A673 (cell line): Measurements from ENCODE around the gene KCNMA1. TPM values are rescaled to one million over a fixed set of nuclear protein-coding genes. Genes with fewer than 3 reads are reported as not detected.

Experiments used
- BruUV-seq: library from RNA; stranded (reverse); fragments of 400-500 nt; replicated peaks from 2 replicates; lab custom pipeline; 2021; lab: Mats Ljungman, UMichigan
- CTCF ChIA-PET: fragments of 300-600 bp; sonication (Branson Sonifier 250); formaldehyde crosslinking; loops from one replicate; lab custom pipeline; 2022; ENCODE audit warnings: antibody characterized with exemption; lab: Charles Lee
- POLR2A ChIA-PET: fragments of 300-600 bp; sonication (Branson Sonifier 250); formaldehyde crosslinking; loops from one replicate; lab custom pipeline; 2022; ENCODE audit warnings: antibody characterized with exemption; ENCODE audit not compliant: low non-redundant PET; lab: Charles Lee
- DNase-seq: peaks from one replicate; pipeline ENCODE4 v3.0.0-alpha.2; 2015; ENCODE audit warnings: low spot score
- H3K27ac ChIP-seq: fragments of 200-600 bp; sonication (generic); 2 replicates; pipeline ENCODE4 v1.5.1; 2016; ENCODE audit warnings: mixed run types, low read depth, mild to moderate bottlenecking, mixed read lengths, antibody characterized with exemption, low read length; ENCODE audit not compliant: poor library complexity, severe bottlenecking
- H3K27me3 ChIP-seq: fragments of 200-600 bp; sonication (generic); replicated peaks from 2 replicates; pipeline ENCODE4 v1.6.1; 2017; ENCODE audit warnings: mixed run types, low read depth, mild to moderate bottlenecking, mixed read lengths, antibody characterized with exemption, low read length; ENCODE audit not compliant: insufficient read depth, poor library complexity
- H3K36me3 ChIP-seq: fragments of 200-600 bp; sonication (generic); 2 replicates; pipeline ENCODE4 v1.6.1; 2016; ENCODE audit warnings: mixed run types, mild to moderate bottlenecking, mixed read lengths, antibody characterized with exemption, low read length; ENCODE audit not compliant: insufficient read depth, poor library complexity, severe bottlenecking
- H3K4me1 ChIP-seq: fragments of 200-600 bp; sonication (generic); 2 replicates; pipeline ENCODE4 v1.6.1; 2017; ENCODE audit warnings: mixed run types, mild to moderate bottlenecking, mixed read lengths, antibody characterized with exemption, low read length; ENCODE audit not compliant: insufficient read depth, poor library complexity, severe bottlenecking
- H3K4me3 ChIP-seq: fragments of 200-600 bp; sonication (generic); 2 replicates; pipeline ENCODE4 v1.5.1; 2016; ENCODE audit warnings: low read depth, mixed run types, mild to moderate bottlenecking, mixed read lengths, low read length; ENCODE audit not compliant: poor library complexity, severe bottlenecking
- H3K9me3 ChIP-seq: fragments of 200-600 bp; sonication (generic); 2 replicates; pipeline ENCODE4 v1.6.1; 2016; ENCODE audit warnings: mixed run types, low read depth, mild to moderate bottlenecking, mixed read lengths, antibody characterized with exemption, low read length; ENCODE audit not compliant: poor library complexity, severe bottlenecking
- EZH2 ChIP-seq: fragments of 200-600 bp; sonication (generic); IDR thresholded peaks from 2 replicates; pipeline ENCODE4 v1.6.1; 2017; ENCODE audit warnings: borderline replicate concordance, low read depth, mild to moderate bottlenecking, mixed read lengths, antibody characterized with exemption, low read length; ENCODE audit not compliant: poor library complexity, severe bottlenecking
- intact Hi-C: fragments of 100-400 bp; cut with micrococcal nuclease; formaldehyde crosslinking; loops from one replicate; pipeline ENCODE4 v1.10.0; 2022; ENCODE audit not compliant: unreplicated experiment
- total RNA-seq: library from RNA; stranded (reverse); gene quantifications from 2 replicates; pipeline ENCODE4 v1.2.3, GENCODE V29; 2021
- TF ChIP-seq, protein P1 (sequence below): fragments of 300-800, 200-600 bp; sonication (generic); conservative IDR thresholded peaks from 2 replicates; pipeline ENCODE4 v1.5.1; 2017; ENCODE audit warnings: low read depth, mild to moderate bottlenecking, antibody characterized with exemption, low read length, moderate library complexity, mixed read lengths

KCNMA1 gene
- total RNA-seq, 1 experiment from 2014 or later = 0.84 TPM

DNA sequence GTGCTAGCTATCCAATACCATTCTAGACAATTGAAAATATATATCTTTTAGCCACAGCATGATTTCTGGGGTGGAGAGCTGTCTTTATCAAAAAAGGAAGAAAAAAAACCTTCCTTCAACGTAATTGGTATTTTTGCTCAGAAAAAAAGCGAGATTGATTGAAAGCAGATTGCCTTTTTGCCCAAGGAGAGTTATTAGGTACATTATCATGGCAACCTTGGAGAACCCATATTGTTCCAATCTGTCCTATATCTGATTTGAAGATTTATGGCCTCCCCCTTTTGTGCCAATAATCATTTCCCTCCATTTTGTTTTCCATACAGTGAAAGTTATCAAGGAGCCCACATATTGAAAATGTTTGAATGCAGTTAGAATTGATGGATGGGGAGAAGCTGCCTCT, 544.5 kb downstream of the KCNMA1 start:
- CTCF ChIA-PET = no interaction called here
- no peak for DNase-seq
- Histone ChIP-seq H3K9me3 (no peaks in the 10 kb centered on the region), H3K4me1 (no peaks in the 10 kb centered on the region), H3K36me3 (no peaks in the 10 kb centered on the region), H3K4me3 (no peak overlapping the region), H3K27me3 (no peaks in the 10 kb centered on the region), H3K27ac (no peak overlapping the region)
- POLR2A ChIA-PET = no interaction called here
- intact Hi-C loops = no loop called here
- no TSS peak for BruUV-seq
- TF ChIP-seq, protein P1, sequence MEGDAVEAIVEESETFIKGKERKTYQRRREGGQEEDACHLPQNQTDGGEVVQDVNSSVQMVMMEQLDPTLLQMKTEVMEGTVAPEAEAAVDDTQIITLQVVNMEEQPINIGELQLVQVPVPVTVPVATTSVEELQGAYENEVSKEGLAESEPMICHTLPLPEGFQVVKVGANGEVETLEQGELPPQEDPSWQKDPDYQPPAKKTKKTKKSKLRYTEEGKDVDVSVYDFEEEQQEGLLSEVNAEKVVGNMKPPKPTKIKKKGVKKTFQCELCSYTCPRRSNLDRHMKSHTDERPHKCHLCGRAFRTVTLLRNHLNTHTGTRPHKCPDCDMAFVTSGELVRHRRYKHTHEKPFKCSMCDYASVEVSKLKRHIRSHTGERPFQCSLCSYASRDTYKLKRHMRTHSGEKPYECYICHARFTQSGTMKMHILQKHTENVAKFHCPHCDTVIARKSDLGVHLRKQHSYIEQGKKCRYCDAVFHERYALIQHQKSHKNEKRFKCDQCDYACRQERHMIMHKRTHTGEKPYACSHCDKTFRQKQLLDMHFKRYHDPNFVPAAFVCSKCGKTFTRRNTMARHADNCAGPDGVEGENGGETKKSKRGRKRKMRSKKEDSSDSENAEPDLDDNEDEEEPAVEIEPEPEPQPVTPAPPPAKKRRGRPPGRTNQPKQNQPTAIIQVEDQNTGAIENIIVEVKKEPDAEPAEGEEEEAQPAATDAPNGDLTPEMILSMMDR = no peak
- TF ChIP-seq EZH2 = no peak

DNA sequence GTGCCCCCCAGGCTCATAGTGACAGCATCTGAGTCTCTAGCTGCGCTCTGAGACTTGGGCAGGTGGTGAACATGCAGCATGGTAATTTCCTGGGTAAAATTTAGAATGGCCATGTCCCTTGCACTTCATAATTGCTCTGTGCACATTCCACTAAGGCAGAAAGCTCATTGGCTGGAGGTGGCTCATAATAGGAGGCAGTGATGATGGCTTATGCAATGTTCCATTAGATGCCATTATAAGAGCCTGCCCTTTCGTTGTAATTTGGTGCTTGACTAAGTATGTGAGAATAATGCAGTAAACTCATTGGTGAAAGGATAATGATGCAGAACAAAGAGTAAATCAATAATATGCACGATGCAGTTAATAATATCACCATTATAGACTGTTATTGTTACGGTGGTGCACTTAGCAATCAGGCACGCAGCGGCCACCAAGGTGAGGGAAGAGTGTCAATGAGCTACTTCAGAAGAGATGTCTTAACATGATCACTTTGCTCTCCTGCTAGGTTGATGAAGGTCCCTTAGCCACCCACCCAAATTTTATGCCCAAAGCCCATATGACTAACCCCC, 545.9 kb downstream of the KCNMA1 start:
- Histone ChIP-seq H3K27ac (no peak overlapping the region), H3K9me3 (no peaks in the 10 kb centered on the region), H3K4me3 (no peak overlapping the region), H3K36me3 (no peaks in the 10 kb centered on the region), H3K4me1 (no peaks in the 10 kb centered on the region), H3K27me3 (no peaks in the 10 kb centered on the region)
- ChIA-PET POLR2A (no interaction called here), CTCF (interaction anchor here (0.6 kb wide), 1 partner anchor 86 kb away, joined by 7 read pairs; no protein-coding TSS in a partner anchor)
- intact Hi-C loops = no loop called here
- no peak for DNase-seq
- no TSS peak for BruUV-seq
- no peak for TF ChIP-seq EZH2
- TF ChIP-seq, protein P1 = no peak

DNA sequence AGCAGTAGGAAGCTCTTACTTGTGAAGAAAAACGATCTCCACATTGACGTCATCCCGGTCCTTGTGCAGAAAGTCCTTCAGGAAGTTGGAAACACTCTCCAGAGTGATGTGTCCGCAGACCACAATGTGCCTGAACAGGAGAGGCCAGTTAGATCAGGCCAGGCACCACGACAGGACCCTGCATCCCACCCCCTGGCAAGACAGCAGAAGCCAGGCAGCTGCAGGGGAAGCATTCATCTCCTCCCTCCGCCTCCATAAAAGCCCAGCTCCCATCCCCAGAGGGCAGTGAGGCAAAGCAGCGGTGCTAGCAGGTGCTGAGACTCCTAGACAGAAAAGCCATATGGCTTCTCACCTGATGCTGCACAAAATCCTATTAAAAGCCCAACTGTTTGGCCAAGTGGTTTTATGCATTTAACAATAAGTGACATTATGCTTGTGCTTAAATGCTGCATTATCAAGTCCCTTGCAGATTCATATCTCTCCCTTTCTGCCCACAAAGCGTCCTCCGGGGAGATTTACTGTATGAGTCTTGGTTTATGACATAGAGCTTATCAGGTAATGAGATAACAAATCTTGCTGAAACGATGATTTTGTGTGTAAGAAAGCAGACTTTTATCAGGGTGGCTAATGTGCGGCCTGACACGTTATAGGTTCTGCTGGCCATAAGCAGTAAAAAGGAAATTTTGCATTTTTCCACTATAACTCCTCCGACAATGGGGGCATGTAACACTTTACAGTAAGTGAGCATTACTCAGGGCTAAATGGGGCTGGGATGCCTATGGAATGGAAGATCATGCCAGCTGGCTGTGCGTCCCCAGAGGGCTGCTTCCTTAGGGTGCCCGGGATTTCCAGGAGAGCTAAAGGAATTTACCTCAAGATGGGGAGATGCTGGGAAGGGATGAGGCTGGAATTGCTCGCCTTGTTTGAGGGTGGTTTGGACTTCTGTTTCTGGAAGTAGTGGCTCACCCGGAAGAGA, 546.9 kb downstream of the KCNMA1 start:
- POLR2A ChIA-PET = no interaction called here
- H3K4me1 ChIP-seq = no peaks in the 10 kb centered on the region
- DNase-seq = no peak
- H3K9me3 ChIP-seq = no peaks in the 10 kb centered on the region
- intact Hi-C loops = no loop called here
- CTCF ChIA-PET = no interaction called here
- no peak overlapping the region for H3K4me3 ChIP-seq
- no TSS peak for BruUV-seq
- H3K27ac ChIP-seq = no peak overlapping the region
- TF ChIP-seq, protein P1 = no peak
- TF ChIP-seq EZH2 = no peak
- H3K27me3 ChIP-seq = no peaks in the 10 kb centered on the region
- H3K36me3 ChIP-seq = no peaks in the 10 kb centered on the region
